ENCODE data around the gene ANAPC16.

GRCh38 chr10:72264536-72264935 lies 48.7 kb downstream of the ANAPC16 start:
- TF ChIP-seq POLR2AphosphoS5 (IDR thresholded peaks at IDR 0.05) (no peak), POLR2A (IDR thresholded peaks at IDR 0.05) (no peak)
